HepG2 (cell line): ENCODE data around the gene RAB2B. TPM values are rescaled to one million over a fixed set of nuclear protein-coding genes. Genes with fewer than 3 reads are reported as not detected.

Experiments
- CHCHD3 ChIP-seq: sonication (generic); formaldehyde crosslinking; IDR thresholded peaks from 2 replicates; pipeline ENCODE4 v1.8.0; 2022; ENCODE audit warnings: mild to moderate bottlenecking, missing genetic modification reagents, moderate library complexity
- FOXO4 ChIP-seq: sonication (generic); formaldehyde crosslinking; conservative IDR thresholded peaks from 2 replicates; pipeline ENCODE4 v1.8.1; 2023; ENCODE audit warnings: missing genetic modification reagents
- GZF1 ChIP-seq: sonication (generic); formaldehyde crosslinking; IDR thresholded peaks from 2 replicates; pipeline ENCODE4 v1.5.1; 2020; ENCODE audit warnings: mild to moderate bottlenecking, missing genetic modification reagents
- HOXA9 ChIP-seq: sonication (generic); formaldehyde crosslinking; IDR thresholded peaks from 2 replicates; pipeline ENCODE4 v1.8.1; 2022; ENCODE audit warnings: missing genetic modification reagents, mild to moderate bottlenecking, moderate library complexity, borderline replicate concordance
- KLF9 ChIP-seq: IDR thresholded peaks from 2 replicates; pipeline ENCODE4 v1.6.1; 2016; ENCODE audit warnings: low read depth
- MAFK ChIP-seq, 2 experiments: IDR thresholded peaks in 1 of 2; conservative IDR thresholded peaks in 1 of 2; 2 replicates each; pipeline ENCODE4 v1.6.1; 2011; ENCODE audit warnings: improper control_type of control experiment in 2 of 2, low read length in 2 of 2
- MED13 ChIP-seq: sonication (generic); formaldehyde crosslinking; IDR thresholded peaks from 2 replicates; pipeline ENCODE4 v1.5.0; 2020; ENCODE audit warnings: missing genetic modification reagents
- MLLT10 ChIP-seq: sonication (generic); formaldehyde crosslinking; IDR thresholded peaks from 2 replicates; pipeline ENCODE4 v1.4.0; 2020; ENCODE audit warnings: missing genetic modification reagents
- ONECUT2 ChIP-seq: sonication (generic); formaldehyde crosslinking; IDR thresholded peaks from 2 replicates; pipeline ENCODE4 v1.4.0; 2020; ENCODE audit warnings: missing genetic modification reagents
- POLR2A ChIP-seq, 2 experiments: IDR thresholded peaks; 2 replicates each; pipeline ENCODE4 v1.6.1; 2011; ENCODE audit warnings: low read depth in 2 of 2, low read length in 2 of 2, mild to moderate bottlenecking in 1 of 2, moderate library complexity in 1 of 2; ENCODE audit not compliant: insufficient read depth in 1 of 2
- POLR2AphosphoS5 ChIP-seq: IDR thresholded peaks from 2 replicates; pipeline ENCODE4 v1.6.1; 2012; ENCODE audit warnings: low read depth, low read length
- PRDM10 ChIP-seq: sonication (generic); formaldehyde crosslinking; IDR thresholded peaks from 2 replicates; pipeline ENCODE4 v1.4.0; 2020; ENCODE audit warnings: low read depth, missing genetic modification reagents
- RFX3 ChIP-seq: IDR thresholded peaks from 2 replicates; pipeline ENCODE4 v1.6.1; 2016; ENCODE audit warnings: missing biosample characterization, missing genetic modification reagents
- RFXANK ChIP-seq: IDR thresholded peaks from 2 replicates; pipeline ENCODE4 v1.6.1; 2016
- RNF219 ChIP-seq: sonication (generic); formaldehyde crosslinking; IDR thresholded peaks from 2 replicates; pipeline ENCODE4 v1.5.0; 2020; ENCODE audit warnings: mild to moderate bottlenecking, missing genetic modification reagents
- SRF ChIP-seq: IDR thresholded peaks from 2 replicates; pipeline ENCODE4 v1.6.1; 2011; ENCODE audit warnings: mild to moderate bottlenecking, low read depth, low read length, moderate library complexity
- ZC3H4 ChIP-seq: sonication (generic); formaldehyde crosslinking; IDR thresholded peaks from 2 replicates; pipeline ENCODE4 v1.4.0; 2020; ENCODE audit warnings: missing genetic modification reagents, borderline replicate concordance
- ZNF441 ChIP-seq: sonication (generic); formaldehyde crosslinking; IDR thresholded peaks from 2 replicates; pipeline ENCODE4 v1.7.0; 2021; ENCODE audit warnings: missing genetic modification reagents, borderline replicate concordance
- polyA plus RNA-seq, 8 experiments: library from polyadenylated mRNA; depleted of rRNA in 3 of 8; stranded (reverse) in 7 of 8; unstranded in 1 of 8; fragments of >200 nt; fragmentation: Illumina TruSeq in 4 of 8; extraction: Trizol in 4 of 8; gene quantifications; 2 replicates each; pipeline versions ENCODE4 v1.2.1 to v1.2.3, GENCODE V29; 2011 to 2016; ENCODE audit warnings: low read depth in 4 of 8, missing spikeins in 1 of 8, mixed read lengths in 1 of 8; ENCODE audit not compliant: insufficient read depth in 1 of 8
- total RNA-seq, 5 experiments: library from RNA; depleted of rRNA; stranded (reverse); fragments of >200 nt; fragmentation: Illumina TruSeq; extraction: Trizol; gene quantifications; 2 replicates each; pipeline ENCODE4 v1.2.3, GENCODE V29; 2016; ENCODE audit warnings: low read depth in 1 of 5

RAB2B gene
- total and polyA plus RNA-seq, 2 of the 13 experiments (the other 11 are each of a cell fraction or from before 2014, with no cell fraction given) = 36.0 to 60.6 TPM

GRCh38 chr14:21476523-21476924 lies 235 bp downstream of the RAB2B start (continued):
- TF ChIP-seq ZC3H4 (CRISPR knock-in tag) (0 out of 2 replicates have a peak, but pooled peaks have one; percentile 20), POLR2AphosphoS5 (peak; percentile 83), HOXA9 (CRISPR knock-in tag) (no peak), CHCHD3 (CRISPR knock-in tag) (no peak), FOXO4 (CRISPR knock-in tag) (no peak), PRDM10 (CRISPR knock-in tag) (peak; percentile 99), RFXANK (no peak), MLLT10 (CRISPR knock-in tag) (no peak), RNF219 (CRISPR knock-in tag) (no peak), MAFK (conservative IDR thresholded peaks at IDR 0.05 in 1 of 2, IDR thresholded peaks at IDR 0.05 in 1 of 2; ENCODE audit: low read length in 2 of 2) (no peak), RFX3 (CRISPR knock-in tag) (no peak), GZF1 (CRISPR knock-in tag) (no peak), KLF9 (0 out of 2 replicates have a peak, but pooled peaks have one; percentile 16), MED13 (CRISPR knock-in tag) (no peak), SRF (peak; percentile 35; the same call in 1 of the 2 replicates), ZNF441 (CRISPR knock-in tag) (no peak), ONECUT2 (CRISPR knock-in tag) (no peak), POLR2A (IDR thresholded peaks at IDR 0.05; ENCODE audit: insufficient read depth in 1 of 2, low read depth in 2 of 2, low read length in 2 of 2) (peak; percentile 81)
